B cell (primary cell): Measurements from ENCODE around the gene PPP1R11. TPM values are rescaled to one million over a fixed set of nuclear protein-coding genes. Genes with fewer than 3 reads are reported as not detected.

Source experiments
- ATAC-seq: fragments of 200-7000 bp; cut with Tn5 transposase; one replicate; pipeline ENCODE4 v1.10.0; 2021; ENCODE audit warnings: low read depth, mild to moderate bottlenecking, moderate number of reproducible peaks, moderate library complexity
- CTCF ChIA-PET: fragments of 350-600 bp; sonication (Branson Sonifier 250); formaldehyde crosslinking; loops from one replicate; lab custom pipeline; 2021; ENCODE audit warnings: antibody characterized with exemption, inconsistent platforms; lab: Charles Lee
- POLR2A ChIA-PET: fragments of 350-600 bp; sonication (Branson Sonifier 250); formaldehyde crosslinking; loops from one replicate; lab custom pipeline; 2021; ENCODE audit warnings: antibody characterized with exemption; lab: Charles Lee
- DNase-seq: peaks from one replicate; pipeline ENCODE4 v3.0.0; 2013
- H2AFZ ChIP-seq: 2 replicates; pipeline ENCODE4 v1.6.1; 2012; ENCODE audit warnings: mild to moderate bottlenecking, low read depth, low read length; ENCODE audit not compliant: insufficient read depth, poor library complexity, severe bottlenecking
- H3K27ac ChIP-seq, 2 donors: 1 replicate in 1 of 2; 2 replicates in 1 of 2; pipeline ENCODE4 v1.5.1; 2012 to 2013; ENCODE audit warnings: low read length in 2 of 2, mild to moderate bottlenecking in 2 of 2, moderate library complexity in 1 of 2
- H3K27me3 ChIP-seq, 4 experiments: fragments of 200-600 bp in 1 of 4; sonication (generic) in 1 of 4; replicated peaks in 1 of 4; 1 replicate in 2 of 4; 2 replicates in 2 of 4; pipeline versions ENCODE4 v1.6.1 to v1.7.0; 2013 to 2016; ENCODE audit warnings: low read length in 3 of 4, mild to moderate bottlenecking in 2 of 4, mixed read lengths in 1 of 4, moderate library complexity in 1 of 4; ENCODE audit not compliant: insufficient read depth in 4 of 4, control insufficient read depth in 3 of 4; ENCODE audit errors: control extremely low read depth in 1 of 4
- H3K36me3 ChIP-seq, 2 experiments: replicated peaks in 1 of 2; 1 replicate in 1 of 2; 2 replicates in 1 of 2; pipeline versions ENCODE4 v1.6.1 to v1.7.1; 2013; ENCODE audit warnings: low read length in 1 of 2; ENCODE audit not compliant: insufficient read depth in 2 of 2, control insufficient read depth in 1 of 2; ENCODE audit errors: control extremely low read depth in 1 of 2, extremely low read depth in 1 of 2
- H3K4me1 ChIP-seq, 2 donors: fragments of 200-600 bp in 1 of 2; sonication (generic) in 1 of 2; 1 replicate in 1 of 2; 2 replicates in 1 of 2; pipeline versions ENCODE4 v1.5.1 to v1.6.1; 2013 to 2017; ENCODE audit warnings: low read length in 2 of 2; ENCODE audit not compliant: control insufficient read depth in 2 of 2, insufficient read depth in 2 of 2
- H3K4me2 ChIP-seq: replicated peaks from 2 replicates; pipeline ENCODE3; 2012; ENCODE audit warnings: mild to moderate bottlenecking, low read depth, low read length; ENCODE audit not compliant: poor library complexity, severe bottlenecking
- H3K4me3 ChIP-seq, 5 experiments: fragments of 200-600 bp in 1 of 5; sonication (generic) in 1 of 5; 1 replicate in 3 of 5; 2 replicates in 2 of 5; pipeline versions ENCODE4 v1.5.1 to v1.7.0; 2011 to 2016; ENCODE audit warnings: low read length in 4 of 5, mild to moderate bottlenecking in 4 of 5, low read depth in 2 of 5, control low read depth in 1 of 5, moderate library complexity in 1 of 5; ENCODE audit not compliant: insufficient read depth in 1 of 5; ENCODE audit errors: control extremely low read depth in 1 of 5, extremely low read depth in 1 of 5
- H3K79me2 ChIP-seq: fragments of 200-600 bp; sonication (generic); one replicate; pipeline ENCODE4 v1.6.0; 2016; ENCODE audit warnings: low read length; ENCODE audit not compliant: control insufficient read depth, insufficient read depth
- H3K9ac ChIP-seq: fragments of 200-600 bp; sonication (generic); 2 replicates; pipeline ENCODE4 v1.6.1; 2017; ENCODE audit warnings: mild to moderate bottlenecking, low read length, moderate library complexity
- H3K9me3 ChIP-seq, 3 donors: one replicate each; pipeline versions ENCODE4 v1.6.1 to v1.7.1; 2013; ENCODE audit warnings: low read length in 2 of 3; ENCODE audit not compliant: control insufficient read depth in 2 of 3, insufficient read depth in 1 of 3; ENCODE audit errors: control extremely low read depth in 1 of 3
- H4K20me1 ChIP-seq: 2 replicates; pipeline ENCODE4 v1.6.0; 2012; ENCODE audit warnings: mild to moderate bottlenecking, low read length; ENCODE audit not compliant: insufficient read depth, control insufficient read depth, poor library complexity, severe bottlenecking
- H3K27ac Mint-ChIP-seq: one replicate; pipeline ENCODE4 v1.8.0; 2021; ENCODE audit warnings: mixed read lengths
- H3K27me3 Mint-ChIP-seq: one replicate; pipeline ENCODE4 v1.8.0; 2021; ENCODE audit warnings: mixed read lengths
- H3K4me1 Mint-ChIP-seq: one replicate; pipeline ENCODE4 v1.8.0; 2021; ENCODE audit warnings: mixed read lengths
- H3K4me3 Mint-ChIP-seq: one replicate; pipeline ENCODE4 v1.8.0; 2021; ENCODE audit warnings: mixed read lengths
- H3K9me3 Mint-ChIP-seq: one replicate; pipeline ENCODE4 v1.8.0; 2022; ENCODE audit warnings: mixed read lengths; ENCODE audit not compliant: insufficient read depth
- EZH2 ChIP-seq: IDR thresholded peaks from 2 replicates; pipeline ENCODE4 v1.6.1; 2012; ENCODE audit warnings: borderline replicate concordance, low read depth, mild to moderate bottlenecking, moderate library complexity, low read length; ENCODE audit not compliant: insufficient read depth, poor library complexity, severe bottlenecking
- WGBS: methylation state at CpG from one replicate; pipeline ENCODE4 v1.1.5; 2013; ENCODE audit warnings: missing lambda C conversion rate; ENCODE audit not compliant: insufficient coverage; 5-methylcytosine and 5-hydroxymethylcytosine counted together
- intact Hi-C: fragments of 100-400 bp; cut with micrococcal nuclease; formaldehyde crosslinking; loops from one replicate; pipeline ENCODE4 v1.10.0; 2022
- polyA plus RNA-seq: library from polyadenylated mRNA; depleted of rRNA; stranded (reverse); fragments of >200 nt; gene quantifications from 2 replicates; pipeline ENCODE4 v1.2.3, GENCODE V29; 2012
- total RNA-seq, 2 donors: library from RNA; stranded (reverse); fragments of 120-200 nt in 1 of 2; gene quantifications; 1 replicate in 1 of 2; 2 replicates in 1 of 2; pipeline versions ENCODE4 v1.2.3 to v1.2.4, GENCODE V29; 2013 to 2022
- TF ChIP-seq, protein P1 (sequence below): fragments of 200-600 bp; IDR thresholded peaks from one replicate; pipeline ENCODE4 v1.8.0; 2022; ENCODE audit warnings: antibody characterized with exemption, mild to moderate bottlenecking

The PPP1R11 gene
- total and polyA plus RNA-seq, 2 donors (not counting 1 experiment from before 2014, with no cell fraction given): 44.8 to 47.8 TPM

DNA sequence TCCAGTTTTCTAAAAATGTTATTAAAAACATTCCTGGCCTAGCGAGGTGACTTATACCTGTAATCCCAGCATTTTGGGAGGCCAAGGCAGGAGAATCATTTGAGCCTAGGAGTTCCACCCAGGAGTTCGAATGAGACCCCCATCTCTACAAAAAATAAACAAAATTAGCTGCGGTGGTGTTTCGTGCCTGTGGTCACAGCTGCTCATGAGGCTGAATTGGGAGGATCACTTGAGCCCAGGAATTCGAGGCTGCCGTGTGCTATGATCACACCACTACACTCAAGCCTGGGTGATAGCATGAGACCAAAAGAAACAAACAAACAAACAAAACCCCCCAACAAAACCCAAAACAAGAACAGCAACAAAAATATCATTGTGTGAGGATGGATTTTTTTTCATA, 25.8 kb upstream of the PPP1R11 start:
- Histone ChIP-seq H3K9ac (no peak overlapping the region), H4K20me1 (no peaks in the 10 kb centered on the region), H3K27me3 (no peaks in the 10 kb centered on the region), H3K79me2 (no peaks in the 10 kb centered on the region), H3K4me1 (no peaks in the 10 kb centered on the region), H3K27ac (no peak overlapping the region), H2AFZ (no peak overlapping the region), H3K4me2 (no peak overlapping the region), H3K4me3 (no peak overlapping the region), H3K36me3 (peaks cover 0 to 3% of the 10 kb centered on the region in 2 experiments), H3K9me3 (no peaks in the 10 kb centered on the region)
- Mint-ChIP-seq H3K4me3 (no peak overlapping the region), H3K9me3 (no peaks in the 10 kb centered on the region), H3K4me1 (no peaks in the 10 kb centered on the region), H3K27ac (no peak overlapping the region), H3K27me3 (no peaks in the 10 kb centered on the region)
- DNase-seq (no peak), ATAC-seq (no peak)
- TF ChIP-seq, protein P1, sequence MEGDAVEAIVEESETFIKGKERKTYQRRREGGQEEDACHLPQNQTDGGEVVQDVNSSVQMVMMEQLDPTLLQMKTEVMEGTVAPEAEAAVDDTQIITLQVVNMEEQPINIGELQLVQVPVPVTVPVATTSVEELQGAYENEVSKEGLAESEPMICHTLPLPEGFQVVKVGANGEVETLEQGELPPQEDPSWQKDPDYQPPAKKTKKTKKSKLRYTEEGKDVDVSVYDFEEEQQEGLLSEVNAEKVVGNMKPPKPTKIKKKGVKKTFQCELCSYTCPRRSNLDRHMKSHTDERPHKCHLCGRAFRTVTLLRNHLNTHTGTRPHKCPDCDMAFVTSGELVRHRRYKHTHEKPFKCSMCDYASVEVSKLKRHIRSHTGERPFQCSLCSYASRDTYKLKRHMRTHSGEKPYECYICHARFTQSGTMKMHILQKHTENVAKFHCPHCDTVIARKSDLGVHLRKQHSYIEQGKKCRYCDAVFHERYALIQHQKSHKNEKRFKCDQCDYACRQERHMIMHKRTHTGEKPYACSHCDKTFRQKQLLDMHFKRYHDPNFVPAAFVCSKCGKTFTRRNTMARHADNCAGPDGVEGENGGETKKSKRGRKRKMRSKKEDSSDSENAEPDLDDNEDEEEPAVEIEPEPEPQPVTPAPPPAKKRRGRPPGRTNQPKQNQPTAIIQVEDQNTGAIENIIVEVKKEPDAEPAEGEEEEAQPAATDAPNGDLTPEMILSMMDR: no peak
- WGBS: 95% methylated on average over 4 of the region's 6 CpGs
- ChIA-PET POLR2A (no interaction called here), CTCF (no interaction called here)
- intact Hi-C loops: no loop called here

DNA sequence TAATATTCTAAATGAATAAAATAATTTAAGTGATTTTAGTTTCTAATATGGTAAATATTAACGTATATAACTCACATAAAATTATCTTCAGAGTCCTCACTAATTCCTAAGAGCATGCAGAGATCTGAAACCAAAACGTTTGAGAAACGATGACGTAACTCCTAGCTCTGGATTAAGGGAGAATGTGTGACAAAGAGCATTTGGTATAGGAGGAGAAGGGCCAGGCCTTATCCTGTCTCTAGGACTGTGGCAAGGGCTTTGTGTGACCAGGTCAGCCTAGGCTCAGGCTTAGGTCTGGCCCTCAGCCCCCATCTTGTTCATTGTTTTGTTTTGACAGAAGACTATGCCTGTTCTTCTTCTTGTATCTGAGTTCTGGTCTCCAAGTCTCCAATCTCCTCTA, 25.2 kb upstream of the PPP1R11 start:
- intact Hi-C loops: no loop called here
- 89% methylated on average over 3 of the region's 4 CpGs for WGBS
- Mint-ChIP-seq H3K4me1 (no peaks in the 10 kb centered on the region), H3K27me3 (no peaks in the 10 kb centered on the region), H3K4me3 (no peak overlapping the region), H3K27ac (no peak overlapping the region), H3K9me3 (no peaks in the 10 kb centered on the region)
- no peaks in the 10 kb centered on the region for H3K27me3 ChIP-seq
- H4K20me1 ChIP-seq: no peaks in the 10 kb centered on the region
- H3K79me2 ChIP-seq: no peaks in the 10 kb centered on the region
- H3K36me3 ChIP-seq: peaks cover 0 to 3% of the 10 kb centered on the region in 2 experiments
- TF ChIP-seq, protein P1: no peak
- TF ChIP-seq EZH2: no peak
- H3K4me2 ChIP-seq: no peak overlapping the region
- H3K9ac ChIP-seq: no peak overlapping the region
- no peak overlapping the region for H3K27ac ChIP-seq
- H3K9me3 ChIP-seq: no peaks in the 10 kb centered on the region
- H2AFZ ChIP-seq: no peak overlapping the region
- ChIA-PET CTCF (no interaction called here), POLR2A (no interaction called here)
- no peak overlapping the region for H3K4me3 ChIP-seq
- no peaks in the 10 kb centered on the region for H3K4me1 ChIP-seq
- DNase-seq: no peak
- no peak for ATAC-seq
